Measurements from ENCODE around the gene TCF21. TPM values are rescaled to one million over a fixed set of nuclear protein-coding genes. Genes with fewer than 3 reads are reported as not detected.
"Not testable (repeated sequence)": the region's sequence is repeated elsewhere in the genome, so short reads cannot be mapped to it uniquely, and the experiment has no call there.

The TCF21 gene
- total RNA-seq, 1 donor from 2014 or later = not detected

DNA sequence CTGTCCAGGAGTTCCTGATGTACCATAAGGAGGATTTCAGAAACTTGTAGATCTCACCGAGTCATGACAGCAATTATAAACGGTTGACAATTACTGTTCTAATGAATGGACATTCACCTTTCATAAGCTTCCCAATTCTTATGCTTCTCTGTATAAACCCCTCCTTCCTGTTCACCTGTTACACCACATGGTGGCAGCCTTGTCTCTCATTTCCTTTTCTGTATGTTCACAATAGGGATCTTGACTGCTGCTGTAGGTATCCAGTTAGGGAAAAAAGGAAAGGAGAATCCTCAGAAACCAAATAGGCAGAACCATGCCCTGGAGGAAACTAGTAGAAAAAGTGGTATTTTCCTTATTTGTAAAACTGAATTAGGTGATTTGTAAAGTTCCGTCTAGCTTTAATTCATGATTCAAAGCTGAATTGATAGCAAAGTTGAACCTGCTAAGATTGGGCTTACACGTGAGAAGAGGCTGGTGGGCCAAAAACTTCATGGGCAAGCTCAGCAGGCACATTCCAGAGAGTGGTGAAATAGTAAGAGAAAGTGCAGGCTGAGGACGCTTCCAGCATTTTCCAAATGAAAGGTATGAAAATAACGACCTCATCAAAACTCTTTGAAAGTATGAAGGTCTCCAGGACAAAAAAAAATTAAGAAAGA, 35.2 kb downstream of the TCF21 start:
- peak; percentile 42 for DNase-seq

DNA sequence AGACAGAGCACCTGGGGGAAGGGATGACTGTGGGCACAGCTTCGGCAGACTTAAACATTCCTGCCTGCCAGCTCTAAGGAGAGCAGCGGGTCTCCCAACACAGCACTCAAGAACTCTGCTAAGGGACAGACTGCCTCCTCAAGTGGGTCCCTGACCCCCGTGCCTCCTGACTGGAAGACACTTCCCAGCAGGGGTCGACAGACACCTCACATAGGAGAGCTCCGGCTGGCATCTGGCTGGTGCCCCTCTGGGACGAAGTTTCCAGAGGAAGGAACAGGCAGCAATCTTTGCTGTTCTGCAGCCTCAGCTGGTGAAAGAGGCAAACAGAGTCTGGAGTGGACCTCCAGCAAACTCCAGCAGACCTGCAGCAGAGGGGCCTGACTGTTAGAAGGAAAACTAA, 42.3 kb downstream of the TCF21 start:
- not testable (repeated sequence) for DNase-seq

- DNase-seq = not testable (repeated sequence)
Observed at GRCh38 chr6:133936352-133936751, 47.4 kb downstream of the TCF21 start.

- DNase-seq = no peak
Observed at GRCh38 chr6:133937909-133938308, 49.0 kb downstream of the TCF21 start.

- DNase-seq = no peak
Observed at GRCh38 chr6:133938533-133938932, 49.6 kb downstream of the TCF21 start.

- DNase-seq = no peak
Observed at GRCh38 chr6:133939778-133940667, 51.1 kb downstream of the TCF21 start.

Other genes with a start within 250 kb of the TCF21 start
- 41.0 TPM for gene TBPL1, start 64.1 kb downstream of the TCF21 start, total RNA-seq
- gene SLC2A12, start 163.5 kb downstream of the TCF21 start, total RNA-seq = 4.8 TPM

Data from occipital lobe (tissue), 2 donors.